Placental pericyte (primary cell): Measurements from ENCODE around the gene MAP3K8. TPM values are rescaled to one million over a fixed set of nuclear protein-coding genes. Genes with fewer than 3 reads are reported as not detected.

Experiments used
- total RNA-seq: library from RNA; depleted of rRNA; stranded (reverse); fragments of >200 nt; gene quantifications from 2 replicates; pipeline ENCODE4 v1.2.3, GENCODE V29; 2012

Gene MAP3K8
- total RNA-seq: 3.6 and 21.0 TPM in 2 replicates

GRCh38 chr10:30433730-30434272, at the start of gene MAP3K8:
MAP3K8 (plus strand) TSS chr10:30434184; CDS start chr10:30438939, 4,755 bp downstream.

Other genes starting within 250 kb of the MAP3K8 start
- gene MTPAP, start 84.9 kb upstream of the MAP3K8 start, total RNA-seq: 10.3 and 15.7 TPM in 2 replicates
- not detected in 2 replicates for gene LYZL2, start 195.6 kb downstream of the MAP3K8 start, total RNA-seq